HG02981 (cell line): Measurements from ENCODE around the gene TNPO3.

Experiments used
- ATAC-seq: cut with Tn5 transposase; IDR thresholded peaks from one replicate; pipeline ENCODE4 v1.9.1; 2021; ENCODE audit warnings: mild to moderate bottlenecking, moderate library complexity; ENCODE audit not compliant: unreplicated experiment

TNPO3 gene

DNA sequence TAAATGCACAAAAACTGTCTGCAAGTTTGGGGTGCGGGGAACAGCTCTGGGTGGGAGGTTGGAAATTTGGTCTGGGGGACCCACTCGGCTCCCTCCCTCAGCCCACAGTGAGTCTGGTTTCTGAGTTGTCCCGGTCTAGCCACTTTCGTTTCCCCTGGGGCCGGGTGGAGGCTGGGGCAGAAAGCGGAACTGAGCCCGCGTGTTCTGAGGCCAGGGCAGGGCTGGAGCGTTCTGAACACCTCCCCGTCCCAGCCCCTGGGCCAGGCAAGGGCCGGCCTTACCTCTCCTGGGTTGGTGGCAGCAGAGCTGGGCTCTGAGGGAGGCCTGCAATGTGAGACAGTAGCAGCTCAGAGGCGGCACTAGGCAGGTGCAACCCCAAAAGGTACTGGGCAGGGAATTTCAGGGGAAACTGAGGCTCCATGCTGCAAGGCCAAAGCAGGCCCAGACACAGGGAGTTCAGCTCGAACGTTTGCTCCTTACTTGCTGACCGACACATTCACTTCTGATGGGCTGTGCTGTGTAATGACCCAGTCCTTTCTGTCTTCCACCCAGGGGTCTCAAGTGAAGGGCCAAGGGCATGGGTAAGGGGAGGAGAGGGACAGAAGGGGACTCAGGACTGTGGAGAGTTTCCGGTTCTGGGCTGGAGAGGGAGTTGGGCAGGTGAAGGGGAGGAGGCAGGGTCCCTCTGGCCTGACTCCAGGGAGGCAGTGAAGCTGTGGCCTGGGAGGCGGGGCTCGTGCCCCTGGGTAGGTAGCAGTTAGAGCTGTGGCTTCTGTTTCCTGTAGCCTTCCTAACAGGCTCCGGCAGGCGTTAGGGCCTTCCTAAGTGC, 114.2 kb downstream of the TNPO3 start:
- ATAC-seq, result peak; percentile 56

GRCh38 chr7:128939861-128940410, 115.0 kb downstream of the TNPO3 start:
- peak; percentile 26 for ATAC-seq

DNA sequence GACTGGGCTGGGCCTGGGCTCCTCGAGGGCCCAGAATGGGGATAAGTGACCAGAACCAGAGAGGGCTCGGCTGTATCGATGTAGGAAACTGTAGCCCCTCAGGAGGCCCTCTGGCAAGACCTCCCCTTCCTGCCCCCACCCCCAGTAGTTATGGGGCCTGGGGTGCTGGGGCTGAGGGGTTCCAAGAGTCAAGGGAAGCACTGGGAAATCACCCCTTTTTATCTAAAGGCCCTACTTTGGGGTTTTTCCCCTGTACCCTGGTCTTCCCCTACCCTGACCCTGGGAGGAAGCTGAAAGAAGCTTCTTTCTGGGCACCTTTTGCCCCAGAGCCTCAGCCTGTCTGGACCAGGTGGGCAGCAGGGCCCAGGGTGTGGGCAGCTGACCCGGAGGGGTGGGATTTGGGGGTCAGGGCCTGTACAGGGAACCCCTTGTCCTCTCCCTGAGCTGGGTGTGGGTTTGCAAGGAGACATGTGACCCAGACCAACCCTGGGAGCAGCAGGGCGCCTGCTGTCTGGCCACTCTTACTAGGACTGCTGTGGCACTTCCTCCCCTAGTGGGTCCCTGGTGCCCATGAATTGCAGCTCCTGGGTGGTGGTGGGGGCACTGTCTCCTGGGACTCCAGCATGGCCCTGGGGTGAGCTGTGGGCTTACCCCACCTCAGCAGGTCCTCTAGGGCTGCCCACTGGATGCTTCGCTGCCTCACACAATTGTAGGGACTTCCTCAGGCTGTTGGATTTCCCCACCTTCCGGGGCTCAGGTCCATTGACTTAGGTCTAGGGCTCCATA, 115.6 kb downstream of the TNPO3 start:
- no peak for ATAC-seq

DNA sequence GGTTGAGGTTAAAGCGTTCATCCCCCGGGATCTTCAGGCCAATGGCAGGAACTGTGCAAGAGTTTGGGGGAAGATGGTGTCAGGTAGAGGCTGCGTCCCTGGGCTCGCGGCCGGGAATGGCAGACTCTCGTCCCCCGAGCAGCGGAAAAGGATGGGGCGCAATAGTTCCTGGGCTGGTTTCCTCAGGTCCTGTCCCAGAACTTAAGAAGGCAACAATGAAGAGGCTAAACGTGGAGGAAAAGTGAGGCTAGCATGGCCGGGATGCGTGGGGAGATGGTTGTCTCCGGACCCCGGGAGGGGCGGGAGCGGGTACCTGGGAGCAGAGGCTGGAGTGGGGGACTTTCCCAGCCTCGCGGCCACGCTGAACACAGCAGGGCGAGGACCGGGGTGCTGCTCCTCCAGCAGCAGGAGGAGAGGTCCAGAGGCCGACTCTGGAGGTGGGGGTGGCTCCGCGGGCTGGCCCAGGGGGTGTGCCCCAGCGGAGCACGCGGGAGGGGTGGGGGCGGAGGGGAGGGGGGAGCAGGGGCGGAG, 116.3 kb downstream of the TNPO3 start:
- no peak for ATAC-seq

- no peak for ATAC-seq
These were observed 117.0 kb downstream of the TNPO3 start, which contains the start of gene IRF5 for GRCh38 chr7:128937647-128938543. Gene IRF5, plus strand, starts transcription at chr7:128937927. Its CDS starts 4,155 bp downstream, at chr7:128942082.

- no peak for ATAC-seq
These were observed 117.7 kb downstream of the TNPO3 start for GRCh38 chr7:128937271-128937646.

DNA sequence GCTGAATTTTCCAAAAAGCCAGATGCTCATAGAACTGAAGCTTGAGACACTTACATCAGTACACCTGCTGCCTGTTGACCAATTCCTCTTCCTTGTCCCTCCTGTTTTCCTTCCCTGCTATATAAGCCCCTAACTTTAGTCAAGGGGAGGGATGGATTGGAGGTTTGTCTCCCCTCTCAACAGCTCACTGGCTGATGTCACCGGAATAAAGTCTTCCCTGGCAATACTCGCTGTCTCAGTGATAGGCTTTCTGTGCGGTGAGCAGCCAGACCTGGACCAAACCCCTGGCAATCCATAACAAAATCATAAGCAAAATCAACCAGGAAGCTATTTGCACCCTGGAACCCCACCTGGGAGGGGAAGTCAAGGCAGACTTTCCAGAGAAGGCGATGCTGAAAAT, 118.1 kb downstream of the TNPO3 start:
- no peak for ATAC-seq

- no peak for ATAC-seq
These were observed 119.6 kb downstream of the TNPO3 start for GRCh38 chr7:128935342-128935730.

DNA sequence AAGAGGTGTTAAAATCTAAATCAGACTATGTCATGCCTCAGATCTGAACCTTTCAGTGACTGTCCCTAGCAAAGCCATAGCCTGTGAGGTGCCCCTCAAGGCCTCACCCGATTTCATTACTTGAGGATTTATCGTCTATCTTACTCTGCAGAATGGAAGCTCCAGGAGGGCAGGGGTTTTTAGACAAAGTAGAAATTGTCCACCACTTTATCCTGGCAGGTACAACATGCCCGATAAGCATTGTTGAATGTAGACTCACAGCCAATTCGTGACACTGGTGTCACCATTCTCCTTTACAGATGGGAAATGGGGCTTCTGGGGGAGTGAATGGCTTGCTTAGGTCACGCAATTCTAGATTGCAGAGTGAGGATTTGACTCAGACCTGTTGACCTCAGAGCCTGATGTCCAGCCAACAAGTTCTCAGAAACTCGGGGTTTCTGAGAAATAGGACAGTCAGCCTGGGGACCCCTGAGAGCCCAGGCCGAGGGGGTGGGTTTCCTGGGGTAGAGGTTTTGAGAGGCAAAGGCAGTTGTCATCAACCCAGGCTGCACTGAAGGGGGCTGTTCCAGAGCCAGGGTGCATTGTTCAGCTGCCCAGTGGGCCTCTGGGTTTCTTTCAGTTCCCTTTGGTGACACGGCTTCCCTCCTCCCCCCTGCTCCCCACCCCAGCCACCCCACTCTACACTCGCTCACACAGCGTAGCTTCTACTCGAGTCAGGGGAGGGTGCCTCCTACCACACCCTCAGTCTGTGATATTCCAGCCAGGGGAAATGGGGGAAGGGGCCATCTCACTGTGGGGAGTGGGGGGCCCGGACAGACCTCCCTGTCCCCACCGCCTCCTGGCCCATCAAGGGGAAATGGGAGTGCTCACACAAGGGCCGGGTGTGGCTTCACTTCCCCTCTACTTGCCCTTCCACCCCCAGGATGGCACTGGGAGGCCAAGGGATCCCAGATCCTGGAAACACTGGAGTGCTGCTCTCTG, 120.3 kb downstream of the TNPO3 start:
- peak; percentile 38 for ATAC-seq

DNA sequence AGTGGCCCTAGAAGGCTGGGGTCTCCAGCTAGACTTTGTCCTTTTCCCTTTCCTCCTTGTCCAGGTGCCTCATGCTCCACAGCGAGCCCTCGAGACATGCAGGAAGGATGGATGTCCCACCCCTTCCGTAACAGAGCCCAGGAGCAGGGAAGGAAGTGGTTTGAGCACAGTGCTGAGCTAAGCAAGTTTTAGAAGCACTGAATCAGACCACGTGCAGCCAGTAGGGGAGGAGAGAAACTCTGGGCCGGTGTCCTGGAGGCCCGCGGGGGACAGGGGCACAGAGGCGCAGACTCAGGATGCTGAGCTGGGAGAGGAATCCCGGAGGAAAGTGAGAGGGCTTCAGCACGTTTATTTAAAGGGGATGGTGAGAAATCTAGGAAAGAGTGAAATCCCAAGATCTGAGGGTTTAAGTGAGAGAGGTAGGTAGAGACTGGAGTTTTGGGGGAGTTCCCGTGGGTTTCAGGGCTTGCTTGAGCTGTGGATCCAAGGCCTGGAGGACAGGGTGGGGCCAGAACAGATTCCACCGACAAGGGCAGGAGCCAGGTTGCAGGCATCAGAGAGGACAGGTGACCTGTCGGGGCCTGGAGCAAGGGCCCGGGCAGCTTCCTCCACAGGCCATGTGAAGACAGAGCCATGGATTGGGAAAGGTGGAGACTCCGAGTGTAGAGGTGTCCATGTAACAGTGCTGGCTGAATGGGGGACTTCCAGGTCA, 121.6 kb downstream of the TNPO3 start:
- peak; percentile 30 for ATAC-seq

DNA sequence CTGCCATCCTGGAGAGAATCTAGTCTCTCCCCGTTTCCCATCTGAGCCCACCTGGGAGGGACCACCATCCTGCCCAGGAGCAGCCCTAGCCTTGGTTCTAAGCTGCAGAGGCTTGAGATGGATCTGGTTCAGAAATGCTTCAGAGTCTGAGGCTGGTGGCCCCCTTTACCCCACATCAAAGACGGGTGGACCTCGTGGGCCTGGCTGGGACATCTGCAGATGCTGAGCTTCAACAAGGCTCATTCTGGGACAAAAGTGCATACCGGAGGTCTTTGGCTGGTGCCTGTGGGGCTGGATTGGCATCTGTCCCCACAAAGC, 122.1 kb downstream of the TNPO3 start:
- no peak for ATAC-seq

DNA sequence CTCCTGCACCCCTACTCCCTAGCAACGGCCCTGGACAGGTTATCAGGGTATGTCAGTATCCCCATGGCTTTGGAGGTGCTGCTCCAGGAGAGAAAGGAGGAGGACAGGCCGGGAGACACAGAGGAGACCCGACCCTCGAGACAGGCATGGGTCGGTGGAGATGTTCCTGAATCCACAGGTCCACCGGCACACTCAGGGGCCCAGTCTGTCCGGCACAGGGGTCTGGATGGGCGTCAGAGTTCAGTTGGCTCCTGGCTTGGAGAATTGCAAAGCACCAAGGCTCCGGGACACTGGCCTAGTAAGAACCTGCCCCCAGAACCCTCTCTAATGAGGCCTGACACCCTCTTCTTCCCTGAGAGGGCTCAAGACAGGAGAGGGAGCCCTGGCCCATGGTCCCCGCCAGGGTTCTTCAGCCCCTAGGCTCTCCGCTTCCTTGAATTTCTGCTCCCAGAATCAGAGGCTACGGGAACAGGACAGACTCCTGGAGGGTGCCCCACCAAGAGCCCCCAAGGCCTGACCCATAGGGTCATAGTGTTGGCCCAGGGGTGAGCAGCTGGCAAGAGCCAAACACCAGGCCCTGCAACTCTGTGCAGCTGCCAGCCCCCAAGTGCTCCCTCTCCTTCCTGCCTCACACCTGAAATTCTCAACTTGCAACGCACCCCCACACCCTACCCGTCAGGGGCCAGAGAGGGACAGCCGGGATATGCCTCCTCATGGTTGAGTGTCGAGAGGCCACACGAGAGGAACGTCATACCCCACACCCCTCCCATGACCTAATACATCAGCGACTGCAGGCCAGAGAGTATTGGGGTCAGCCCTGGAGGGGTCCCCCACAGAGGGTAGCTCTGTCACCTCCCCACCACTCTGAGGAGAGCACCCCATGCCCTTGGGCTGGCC, 122.7 kb downstream of the TNPO3 start:
- ATAC-seq, result no peak

DNA sequence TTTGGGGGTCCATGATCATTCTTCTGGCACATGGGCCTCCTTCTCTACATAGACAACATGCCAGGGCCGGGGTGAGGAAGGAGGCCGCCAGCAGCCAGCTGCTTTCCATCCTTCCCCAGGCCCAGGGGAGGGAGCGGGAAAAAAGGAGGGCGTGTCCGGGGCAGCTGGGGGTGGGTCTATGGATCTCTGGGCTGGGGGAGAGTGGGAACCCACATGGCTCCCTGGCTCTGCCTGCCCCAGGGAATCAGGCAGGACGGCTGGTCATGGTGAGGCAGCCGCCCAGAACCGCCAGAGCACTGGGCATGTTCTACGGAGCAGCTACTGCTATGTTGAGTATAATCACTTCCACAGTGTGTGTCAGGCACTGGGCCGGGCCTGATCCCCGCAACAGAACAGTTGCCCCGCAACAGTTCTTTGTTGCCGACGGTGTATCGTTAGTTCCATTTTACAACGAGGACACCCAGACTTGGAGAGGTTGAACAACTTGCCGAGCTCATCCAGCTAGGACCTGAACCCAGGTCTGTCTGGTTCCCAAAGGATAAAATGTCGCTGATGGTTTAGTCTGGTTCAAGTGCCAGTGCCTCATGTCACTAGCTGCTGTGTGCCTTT, 123.6 kb downstream of the TNPO3 start:
- no peak for ATAC-seq

DNA sequence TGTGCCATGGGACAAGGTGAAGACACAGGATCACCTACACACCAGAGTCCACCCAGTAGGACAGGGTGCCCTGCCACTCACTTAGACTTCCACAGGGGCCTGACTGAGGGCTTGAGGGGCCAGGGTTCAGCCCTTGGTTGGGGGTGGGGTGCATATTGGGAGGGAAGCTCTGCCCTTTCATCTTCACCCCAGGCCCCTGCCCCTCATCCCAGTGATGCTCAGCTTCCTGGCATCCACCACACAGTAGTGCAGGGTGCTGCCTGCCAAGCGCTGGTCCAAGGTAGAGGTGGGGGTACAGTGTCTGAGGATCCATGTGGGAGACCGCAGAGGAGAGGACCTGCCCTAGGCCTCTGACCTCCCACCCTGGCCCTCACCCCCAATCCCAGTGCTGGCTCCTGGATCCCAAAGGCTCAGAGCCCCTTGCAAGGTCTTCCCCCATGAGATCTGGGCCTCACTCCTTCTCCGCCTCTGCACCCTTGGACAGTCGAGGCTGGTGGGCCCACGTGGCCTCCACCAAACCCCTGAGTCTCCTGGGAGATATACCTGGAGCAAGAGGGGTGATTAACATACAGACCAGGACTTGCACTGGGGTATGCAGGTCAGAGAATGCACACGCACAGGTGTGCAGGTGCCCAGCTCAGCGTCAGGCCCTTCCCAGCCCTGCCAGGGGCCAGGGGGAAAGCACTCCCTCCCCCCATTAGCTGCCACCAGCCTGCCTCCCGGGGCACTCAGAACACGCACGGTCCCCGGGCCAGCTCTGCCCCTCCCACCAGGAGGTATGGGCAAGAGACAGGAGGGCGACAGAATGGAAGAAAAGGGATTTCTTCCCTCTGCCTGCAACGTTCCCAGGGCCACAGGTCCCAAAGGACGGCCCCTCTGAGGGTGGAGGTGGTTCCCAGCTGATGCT, 125.8 kb downstream of the TNPO3 start:
- ATAC-seq, result no peak

- ATAC-seq, result no peak
These were observed 126.6 kb downstream of the TNPO3 start for GRCh38 chr7:128928159-128928813.
